ENCODE results near the gene NUDT2.
A peak's percentile ranks its signal among the peaks of the same experiment; 100 is the strongest.

The NUDT2 gene

DNA sequence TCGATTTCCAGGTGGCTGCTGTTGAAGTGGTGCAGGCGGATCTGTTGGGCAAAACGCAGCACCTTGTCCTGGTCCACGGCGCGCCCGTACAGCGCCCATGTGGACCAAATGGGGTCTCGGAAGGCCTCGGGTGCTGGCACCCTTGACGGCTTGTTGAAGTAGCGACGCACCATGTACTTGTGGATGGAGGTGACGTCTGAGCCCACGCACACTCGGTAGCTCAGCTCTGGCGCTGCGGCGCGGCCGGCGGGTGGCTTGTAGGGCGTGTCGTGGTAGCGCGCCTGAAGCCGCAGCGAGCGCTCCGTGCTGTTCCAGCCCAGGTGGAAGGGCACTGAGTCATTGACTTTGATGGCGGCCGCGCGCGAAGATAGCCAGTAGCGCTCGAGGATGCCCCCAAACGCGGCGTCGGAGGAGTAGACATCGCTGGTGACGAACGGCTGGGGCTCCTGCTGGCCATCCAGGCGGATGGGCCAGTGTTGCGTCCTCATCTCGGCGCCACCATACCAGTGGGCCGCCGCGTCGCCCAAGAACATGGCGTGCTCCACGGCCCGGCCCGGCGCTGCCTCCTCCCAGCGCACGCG lies 42.6 kb downstream of the NUDT2 start:
- DNase-seq = no peak

GRCh38 chr9:34372467-34373011 lies 43.2 kb downstream of the NUDT2 start:
- DNase-seq = no peak

- DNase-seq = no peak
Measured at GRCh38 chr9:34373749-34374148, 44.4 kb downstream of the NUDT2 start.

GRCh38 chr9:34374339-34374738 lies 45.0 kb downstream of the NUDT2 start:
- DNase-seq = no peak

DNA sequence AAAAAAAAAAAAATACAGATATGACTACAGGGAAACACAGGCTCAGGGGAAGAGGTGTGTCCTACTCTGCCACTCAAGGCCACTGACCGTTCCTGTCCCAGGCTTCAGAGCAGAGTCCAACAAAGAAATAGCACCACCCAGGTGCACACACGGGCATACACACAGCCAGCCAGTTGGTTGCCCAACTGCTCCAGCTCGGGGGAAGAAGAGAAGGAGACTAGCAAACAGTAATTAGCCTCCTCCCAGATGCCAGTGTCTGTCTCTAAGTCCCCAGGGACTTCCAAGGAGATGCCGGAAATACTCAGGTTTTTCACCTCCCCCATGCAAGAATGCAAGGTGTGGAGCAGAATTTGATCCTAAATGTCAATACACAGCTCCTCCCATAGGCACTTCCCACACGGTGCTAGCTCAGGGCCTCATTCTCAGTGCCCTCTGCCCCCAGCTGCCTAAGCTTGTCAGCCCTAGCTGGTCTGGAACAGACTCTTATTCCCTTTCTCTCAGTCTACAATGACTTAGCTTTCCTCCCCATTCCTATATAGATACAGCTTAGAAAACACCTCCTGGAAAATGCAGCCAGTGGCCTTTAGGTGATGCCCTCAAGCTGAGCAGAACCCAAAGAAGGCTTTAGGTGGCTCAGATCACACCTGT lies 45.7 kb downstream of the NUDT2 start:
- no peak for DNase-seq

- DNase-seq = peak; percentile 35
Measured at GRCh38 chr9:34375901-34376595, 46.7 kb downstream of the NUDT2 start.

DNA sequence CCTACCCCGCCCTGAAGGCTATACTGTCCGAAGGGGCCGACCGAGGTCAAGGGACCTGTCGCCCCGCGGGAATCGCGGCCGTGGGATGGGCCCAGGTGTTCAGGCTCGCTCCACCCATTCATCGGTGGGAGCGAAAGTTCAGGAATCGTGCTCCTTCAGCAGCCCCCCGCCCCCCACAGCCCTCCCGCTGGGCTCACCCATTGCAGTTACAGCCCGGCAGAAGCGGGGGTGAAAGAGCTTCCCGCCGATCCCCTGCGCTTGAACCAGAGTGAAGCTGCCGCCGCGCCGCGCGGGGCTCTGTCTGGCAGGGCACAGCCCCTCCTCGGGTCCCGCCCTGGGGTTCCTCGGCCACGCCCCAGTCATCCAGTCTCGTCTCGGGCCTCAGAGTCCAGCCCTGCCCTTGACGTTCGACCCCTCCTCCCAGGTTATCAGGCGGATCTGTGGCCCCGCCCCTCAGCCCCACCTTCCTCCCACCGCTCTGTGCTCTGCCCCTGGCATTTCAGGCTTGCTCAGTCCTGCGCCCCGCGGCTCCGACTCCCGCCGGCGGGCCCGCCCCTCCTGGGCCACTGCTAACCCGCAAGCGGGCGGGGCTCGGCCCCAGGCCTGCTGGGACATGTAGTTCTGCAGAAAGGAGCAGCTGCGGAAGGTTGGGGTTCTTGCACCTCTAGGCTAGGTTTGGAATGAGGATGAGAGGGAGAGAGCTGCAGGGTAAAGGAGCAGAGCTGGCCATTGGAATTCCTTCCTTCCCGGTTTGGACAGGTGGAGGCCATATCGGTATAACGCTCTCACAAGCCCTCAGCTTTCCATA lies 47.4 kb downstream of the NUDT2 start, which contains the start of gene MYORG:
Gene MYORG, minus strand, starts transcription at position 303 of the 808 bp plus-strand sequence. CDS start 3,955 bp downstream, outside the sequence.
- DNase-seq = peak; percentile 89

DNA sequence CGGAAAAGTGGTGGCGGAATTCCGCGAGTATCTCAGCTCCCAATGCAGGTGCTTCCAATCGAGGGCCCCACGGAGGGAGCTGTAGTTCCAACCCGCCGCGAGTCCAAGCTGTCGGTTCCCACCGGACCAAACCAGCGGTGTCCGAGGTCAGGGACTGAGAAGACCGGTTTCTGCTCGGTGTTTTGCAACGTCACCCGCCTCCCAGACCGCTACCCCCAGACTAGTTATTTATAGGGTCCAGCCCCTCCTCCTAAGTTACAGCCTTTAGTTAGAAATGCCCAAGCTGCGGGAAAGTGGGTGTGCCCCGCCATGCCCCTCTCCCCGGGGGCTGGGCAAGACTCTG lies 48.0 kb downstream of the NUDT2 start:
- peak; percentile 48 for DNase-seq

GRCh38 chr9:34378376-34379060 lies 49.1 kb downstream of the NUDT2 start:
- no peak for DNase-seq

DNA sequence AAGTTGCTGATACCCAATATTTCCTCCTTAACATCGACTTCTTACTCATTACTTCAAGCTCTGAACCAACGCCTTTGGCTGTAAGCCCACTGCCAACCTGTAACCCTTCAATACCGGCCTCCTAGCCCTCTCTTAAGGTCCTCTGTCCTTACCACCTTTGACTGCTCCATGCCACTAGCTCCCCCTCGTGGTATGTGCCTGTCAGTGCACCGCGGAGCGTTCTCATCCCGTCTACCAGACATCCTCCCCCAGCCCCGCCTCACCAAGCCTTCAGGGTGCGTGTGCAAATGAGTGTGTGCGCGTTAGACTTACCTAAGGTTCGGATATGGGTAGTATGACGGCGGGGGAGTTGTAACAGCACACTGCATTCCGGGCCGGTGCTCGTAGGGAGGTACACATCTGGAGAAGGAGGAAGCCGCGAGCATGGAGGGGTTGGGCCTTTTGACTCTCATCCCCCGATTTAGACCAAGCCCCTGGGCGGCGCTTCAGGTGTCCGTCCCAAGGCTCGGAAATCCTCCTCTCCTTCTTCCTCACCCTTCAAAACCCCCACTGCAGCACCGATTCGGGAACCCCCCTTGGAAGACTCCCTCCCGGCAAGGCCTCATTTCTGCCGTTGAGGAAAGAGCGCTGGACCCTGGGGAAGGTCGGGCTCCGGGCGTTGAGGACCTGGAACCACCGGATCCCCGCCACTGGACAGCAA lies 50.1 kb downstream of the NUDT2 start:
- DNase-seq = peak; percentile 90

DNA sequence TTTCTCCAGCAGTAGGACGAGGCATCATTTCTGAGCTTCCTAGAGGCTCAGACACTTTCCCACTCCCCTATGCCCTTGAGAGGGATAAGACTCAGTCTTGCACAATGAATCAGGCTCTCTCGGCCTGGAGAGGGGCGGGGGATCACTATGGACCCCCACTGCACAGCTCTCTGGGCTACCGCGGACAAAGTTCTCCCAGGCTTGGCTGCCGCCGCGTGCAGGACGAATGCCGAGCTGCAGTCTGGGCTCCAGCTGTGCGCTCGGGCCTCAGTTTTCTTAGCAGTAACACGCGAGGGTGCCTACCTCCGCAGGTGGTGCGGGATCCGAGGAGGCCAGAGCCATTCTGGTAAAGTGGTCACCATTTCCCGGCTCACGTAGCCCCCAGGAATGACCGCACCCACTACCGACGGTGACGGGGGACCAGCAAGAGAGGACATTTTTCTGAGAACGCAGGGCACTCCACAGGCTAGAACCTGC lies 50.7 kb downstream of the NUDT2 start:
- DNase-seq = no peak

- peak; percentile 61 for DNase-seq
Measured at GRCh38 chr9:34380511-34381315, 51.3 kb downstream of the NUDT2 start.

GRCh38 chr9:34381323-34381722 lies 52.0 kb downstream of the NUDT2 start:
- peak; percentile 8 for DNase-seq

GRCh38 chr9:34382054-34382453 lies 52.7 kb downstream of the NUDT2 start:
- DNase-seq = no peak

DNA sequence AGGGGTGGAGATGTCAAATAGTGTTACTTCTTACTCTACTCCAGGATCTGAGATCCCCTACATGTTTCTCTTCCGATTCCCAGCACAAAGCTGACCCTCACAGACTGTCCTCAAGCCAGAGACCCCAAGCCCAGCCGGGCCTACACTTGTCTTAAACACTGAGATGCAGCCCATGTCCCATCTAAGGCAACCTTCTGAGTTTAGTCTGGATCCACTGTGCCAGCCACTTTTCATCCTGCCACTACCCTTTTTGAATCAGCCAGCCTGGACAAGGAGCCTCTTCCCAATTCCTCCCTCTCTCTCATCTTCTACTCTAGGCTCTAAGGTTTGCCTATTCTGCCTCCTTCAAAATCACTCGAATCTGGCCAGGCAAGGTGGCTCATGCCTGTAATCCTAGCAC lies 53.5 kb downstream of the NUDT2 start:
- no peak for DNase-seq

DNA sequence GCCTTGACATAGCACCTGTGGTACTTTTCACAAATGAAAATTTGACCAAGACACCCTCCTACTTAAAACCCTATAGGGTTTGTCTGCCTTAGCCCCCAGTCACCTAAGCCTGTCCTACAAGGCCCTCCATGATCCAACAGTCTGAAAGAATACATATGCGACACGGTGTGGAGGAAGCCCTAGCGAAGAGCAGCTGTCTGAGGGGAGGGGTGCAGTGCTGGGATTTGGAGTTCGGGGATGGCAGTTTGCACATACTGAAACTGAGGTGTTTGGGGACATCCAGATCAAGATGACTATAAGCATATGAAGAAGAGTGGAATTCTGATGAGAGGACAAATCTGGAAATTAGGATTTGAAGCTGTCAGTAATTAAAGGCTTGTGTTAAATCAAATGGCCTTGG lies 54.5 kb downstream of the NUDT2 start:
- DNase-seq = no peak

GRCh38 chr9:34384368-34385165 lies 55.2 kb downstream of the NUDT2 start:
- no peak for DNase-seq

- no peak for DNase-seq
Measured at GRCh38 chr9:34385561-34386230, 56.3 kb downstream of the NUDT2 start.

GRCh38 chr9:34386656-34387055 lies 57.3 kb downstream of the NUDT2 start:
- DNase-seq = no peak
